GM12891 (cell line): ENCODE results near the gene TMEM132D.

Experiments used
- DNase-seq: peaks from one replicate; pipeline ENCODE4 v3.0.0; 2011; ENCODE audit warnings: low spot score; ENCODE audit not compliant: insufficient read length
- FAIRE-seq: peaks from 2 replicates; lab custom pipeline; 2011; peaks lifted over from hg19 to GRCh38; lab: Jason Lieb, UNC
- PAX5 ChIP-seq: IDR thresholded peaks from 2 replicates; pipeline ENCODE4 v1.6.1; 2011; ENCODE audit warnings: low read length, moderate library complexity, mild to moderate bottlenecking; ENCODE audit not compliant: insufficient read depth, severe bottlenecking
- POLR2A ChIP-seq: IDR thresholded peaks from 2 replicates; pipeline ENCODE4 v1.6.1; 2011; ENCODE audit warnings: low read depth, low read length, control low read depth
- POLR2AphosphoS5 ChIP-seq: IDR thresholded peaks from 2 replicates; pipeline ENCODE4 v1.6.1; 2011; ENCODE audit warnings: low read depth, low read length, control low read depth
- POU2F2 ChIP-seq: IDR thresholded peaks from 2 replicates; pipeline ENCODE4 v1.6.1; 2011; ENCODE audit warnings: low read depth, mild to moderate bottlenecking, control low read depth, low read length, moderate library complexity
- SPI1 ChIP-seq: IDR thresholded peaks from 2 replicates; pipeline ENCODE4 v1.6.1; 2011; ENCODE audit warnings: low read depth, low read length, control low read depth
- TAF1 ChIP-seq: IDR thresholded peaks from 2 replicates; pipeline ENCODE4 v1.6.1; 2011; ENCODE audit warnings: low read depth, low read length, control low read depth

TMEM132D gene

GRCh38 chr12:129467289-129467688, 436.5 kb downstream of the TMEM132D start:
- TF ChIP-seq SPI1, result no peak
- no peak for TF ChIP-seq PAX5
- no peak for TF ChIP-seq TAF1
- no peak for TF ChIP-seq POLR2AphosphoS5
- no peak for TF ChIP-seq POLR2A
- no peak for TF ChIP-seq POU2F2
- FAIRE-seq, result no peak
- DNase-seq, result no peak

- DNase-seq (no peak), FAIRE-seq (no peak)
- no peak for TF ChIP-seq SPI1
- TF ChIP-seq TAF1, result no peak
- no peak for TF ChIP-seq POLR2A
- TF ChIP-seq PAX5, result no peak
- no peak for TF ChIP-seq POU2F2
- TF ChIP-seq POLR2AphosphoS5, result no peak
Measured at GRCh38 chr12:129466499-129466898, 437.3 kb downstream of the TMEM132D start.

GRCh38 chr12:129459886-129460285, 443.9 kb downstream of the TMEM132D start:
- no peak for TF ChIP-seq POLR2AphosphoS5
- no peak for TF ChIP-seq SPI1
- no peak for TF ChIP-seq TAF1
- TF ChIP-seq POU2F2, result no peak
- TF ChIP-seq PAX5, result no peak
- TF ChIP-seq POLR2A, result no peak
- FAIRE-seq, result no peak
- DNase-seq, result no peak

GRCh38 chr12:129446696-129447095, 457.1 kb downstream of the TMEM132D start:
- TF ChIP-seq TAF1 (no peak), POLR2AphosphoS5 (no peak), SPI1 (no peak), POU2F2 (no peak), POLR2A (no peak), PAX5 (no peak)
- FAIRE-seq, result no peak
- DNase-seq, result no peak

GRCh38 chr12:129440278-129440677, 463.5 kb downstream of the TMEM132D start:
- FAIRE-seq, result no peak
- TF ChIP-seq TAF1 (no peak), POLR2AphosphoS5 (no peak), POU2F2 (no peak), POLR2A (no peak), PAX5 (no peak), SPI1 (no peak)

GRCh38 chr12:129434790-129435189, 469.0 kb downstream of the TMEM132D start:
- TF ChIP-seq POLR2A, result no peak
- no peak for TF ChIP-seq POLR2AphosphoS5
- no peak for TF ChIP-seq SPI1
- TF ChIP-seq PAX5, result no peak
- TF ChIP-seq TAF1, result no peak
- TF ChIP-seq POU2F2, result no peak
- FAIRE-seq (no peak), DNase-seq (no peak)

More at GRCh38 chr12:129440278-129440677, 463.5 kb downstream of the TMEM132D start:
- no peak for DNase-seq

GRCh38 chr12:129428240-129428936, 475.4 kb downstream of the TMEM132D start:
- DNase-seq, result no peak
- no peak for FAIRE-seq
- no peak for TF ChIP-seq PAX5
- TF ChIP-seq SPI1, result no peak; the same call in 1 of the 2 replicates
- TF ChIP-seq POLR2AphosphoS5, result no peak
- TF ChIP-seq POU2F2, result no peak

- TF ChIP-seq SPI1 (no peak), PAX5 (no peak), TAF1 (no peak), POLR2A (no peak), POLR2AphosphoS5 (no peak), POU2F2 (no peak)
- no peak for DNase-seq
- FAIRE-seq, result no peak
Measured at GRCh38 chr12:129423041-129423580, 480.7 kb downstream of the TMEM132D start.

GRCh38 chr12:129413295-129413694, 490.5 kb downstream of the TMEM132D start:
- DNase-seq (no peak), FAIRE-seq (no peak)
- TF ChIP-seq TAF1 (no peak), SPI1 (no peak), POU2F2 (no peak), PAX5 (no peak), POLR2A (no peak), POLR2AphosphoS5 (no peak)

- TF ChIP-seq PAX5 (no peak), TAF1 (no peak), POLR2A (no peak), POLR2AphosphoS5 (no peak), POU2F2 (no peak), SPI1 (no peak)
- no peak for DNase-seq
- FAIRE-seq, result no peak
Measured at GRCh38 chr12:129409281-129409680, 494.5 kb downstream of the TMEM132D start.
